Right ventricle myocardium superior (tissue), 1 donor: ENCODE measurements around the gene EXOC3L4. TPM values are rescaled to one million over a fixed set of nuclear protein-coding genes. Genes with fewer than 3 reads are reported as not detected.
"Not testable (repeated sequence)": the region's sequence is repeated elsewhere in the genome, so short reads cannot be mapped to it uniquely, and the experiment has no call there.

ENCODE experiments used
- ATAC-seq: fragments of 200-7000 bp; cut with Tn5 transposase; one replicate; pipeline ENCODE4 v1.9.1; 2020; ENCODE audit warnings: mild to moderate bottlenecking; ENCODE audit not compliant: poor library complexity
- DNase-seq: peaks from one replicate; pipeline ENCODE4 v3.0.0-alpha.2; 2020
- intact Hi-C: fragments of 100-400 bp; cut with DNase I; formaldehyde crosslinking; loops from one replicate; pipeline ENCODE4 v1.11.2; 2022
- total RNA-seq: library from RNA; stranded (reverse); fragmentation: NEBNext Ultra II Directional; extraction: Animal tissue kit (Norgen Biotek cat#: 25700); gene quantifications from one replicate; pipeline ENCODE4 v1.2.1, GENCODE V29; 2021
- donor health status: DM: no; HTN: yes; CAD: no; lungs with severe emphysema.

Gene EXOC3L4
- total RNA-seq, 1 donor from 2014 or later: 0.38 TPM

DNA sequence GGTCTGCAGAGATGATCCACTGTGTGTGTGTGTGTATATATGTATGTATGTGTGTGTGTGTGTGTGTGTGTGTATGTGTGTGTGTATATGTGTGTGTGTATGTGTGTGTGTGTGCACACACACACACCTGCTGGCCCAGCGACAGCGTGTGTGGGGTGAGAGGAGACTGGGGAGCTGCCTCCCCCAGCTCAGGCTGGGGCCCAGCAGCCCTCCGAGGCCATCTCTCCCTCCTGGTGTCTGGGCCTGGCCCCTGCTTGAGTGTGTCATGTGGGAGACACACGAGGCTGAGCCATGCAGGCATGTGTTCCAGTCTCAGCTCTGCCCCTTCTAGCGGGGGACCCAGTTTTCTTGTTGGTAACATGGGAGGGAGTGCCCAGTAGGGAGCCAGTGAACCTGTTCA is 18.8 kb downstream of the EXOC3L4 start:
- intact Hi-C loops: no loop called here
- ATAC-seq (no peak), DNase-seq (no peak)

DNA sequence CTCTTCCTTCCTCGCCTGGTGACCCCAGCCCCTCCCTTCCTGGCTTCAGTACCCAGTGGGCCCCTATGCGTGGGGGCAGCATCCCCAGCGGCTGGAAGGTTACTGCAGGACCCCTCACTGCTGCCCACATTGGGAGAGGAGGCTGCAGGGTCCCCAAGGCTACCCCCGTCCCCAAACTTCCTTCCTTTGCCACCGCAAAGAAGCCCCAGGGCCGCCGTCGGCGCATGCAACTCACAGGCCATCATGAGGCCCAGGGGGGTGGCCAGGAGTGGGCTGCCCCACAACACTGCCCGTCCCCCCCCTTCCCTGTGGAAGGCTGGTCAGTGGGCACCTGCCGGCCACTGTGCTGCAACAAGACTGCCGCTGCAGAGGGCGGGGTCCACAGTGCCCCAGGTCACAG is 19.2 kb downstream of the EXOC3L4 start:
- no peak for DNase-seq
- ATAC-seq: no peak
- intact Hi-C loops: no loop called here

GRCh38 chr14:103115086-103115679 is 20.7 kb downstream of the EXOC3L4 start:
- intact Hi-C loops, ATAC-seq, DNase-seq: not testable (repeated sequence)

DNA sequence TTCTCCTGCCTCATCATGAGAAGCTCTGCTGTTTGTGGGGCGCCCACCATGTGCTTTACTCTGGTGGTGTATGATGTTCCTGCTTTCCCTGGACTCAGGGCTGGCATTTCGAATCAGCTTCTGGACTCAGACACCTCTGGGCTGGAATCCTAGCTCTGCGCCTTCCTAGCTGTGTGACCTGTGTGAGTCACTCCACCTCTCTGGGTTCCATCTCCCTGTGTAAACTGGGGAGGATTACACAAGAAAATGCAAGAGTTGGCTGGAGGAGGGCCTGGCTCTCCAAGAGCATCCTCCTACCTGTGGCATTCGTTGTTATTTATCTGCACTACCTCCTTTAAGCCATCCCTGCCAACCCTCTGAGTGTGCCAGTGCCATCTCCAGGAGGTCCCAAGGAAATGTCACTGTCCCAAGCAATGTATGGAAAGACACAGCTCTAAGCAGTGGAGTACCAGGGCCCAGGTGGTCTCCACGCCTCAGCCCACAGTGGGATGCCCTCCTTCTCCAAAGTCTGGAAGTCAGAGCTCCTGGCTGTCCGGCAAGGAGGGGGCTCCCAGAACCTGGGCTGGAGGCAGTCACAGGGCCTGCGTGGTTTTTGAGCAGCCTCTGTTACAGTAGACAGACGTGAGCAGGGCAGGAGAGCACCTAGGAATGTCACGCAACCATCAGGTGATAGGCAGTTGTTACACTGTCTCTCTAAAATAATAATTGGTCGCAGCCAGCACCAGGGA is 21.5 kb downstream of the EXOC3L4 start:
- intact Hi-C loops: no loop called here
- ATAC-seq (no peak), DNase-seq (no peak)

DNA sequence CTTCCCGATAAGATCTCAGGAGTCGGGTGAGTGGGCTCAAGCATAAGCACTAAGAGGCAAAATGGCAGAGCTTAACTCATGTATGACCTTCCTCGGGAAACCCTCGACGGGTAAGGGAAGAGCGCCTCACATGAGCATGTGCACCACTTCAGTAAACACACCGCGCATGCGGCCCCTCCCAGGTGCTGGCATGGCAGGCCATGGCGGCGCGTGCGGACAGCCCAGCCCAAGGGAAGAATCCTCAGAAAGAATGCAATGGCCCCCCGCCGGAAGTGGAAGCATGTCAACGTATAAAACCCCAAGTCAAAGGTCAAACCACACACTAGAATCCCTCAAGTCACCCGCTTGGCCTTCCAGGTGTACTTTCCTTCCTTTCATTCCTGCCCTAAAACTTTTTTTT is 22.1 kb downstream of the EXOC3L4 start:
- intact Hi-C loops: no loop called here
- no peak for DNase-seq

GRCh38 chr14:103117499-103117898 is 23.0 kb downstream of the EXOC3L4 start:
- DNase-seq, intact Hi-C loops, ATAC-seq: not testable (repeated sequence)

More for the DNA sequence above, 22.1 kb downstream of the EXOC3L4 start:
- ATAC-seq: no peak

DNA sequence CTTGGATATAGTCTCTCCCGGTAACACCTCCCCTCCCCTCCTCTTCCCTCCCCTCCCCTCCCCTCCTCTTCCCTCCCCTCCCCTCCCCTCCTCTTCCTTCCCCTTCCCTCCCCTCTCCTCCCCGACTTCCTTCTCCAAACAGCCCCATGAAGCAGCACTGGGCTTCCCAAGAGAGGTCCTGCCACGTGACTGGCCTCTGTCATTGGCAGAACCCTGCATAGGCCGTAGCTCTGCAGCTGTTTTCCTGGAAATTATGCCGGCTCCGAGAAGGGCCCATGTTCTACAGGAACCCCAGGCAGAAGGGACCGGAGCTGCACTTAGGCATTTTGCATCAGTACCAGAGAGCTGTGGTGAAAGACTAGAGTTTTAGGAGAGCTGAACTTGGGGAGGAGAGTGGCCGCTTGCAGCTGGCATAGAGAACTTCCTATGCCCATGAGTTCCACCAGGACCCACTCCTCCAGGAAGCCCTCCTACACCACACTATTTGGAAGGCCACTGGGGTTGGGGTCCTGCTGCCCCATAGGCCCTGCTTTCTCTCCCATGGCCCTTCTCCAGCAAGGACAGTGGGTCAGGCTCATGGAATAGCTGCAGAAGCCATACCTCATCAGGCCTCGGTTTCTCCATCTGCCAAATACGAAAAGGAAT is 23.6 kb downstream of the EXOC3L4 start:
- DNase-seq (peak; percentile 92), ATAC-seq (peak; percentile 45)
- intact Hi-C loops: no loop called here

DNA sequence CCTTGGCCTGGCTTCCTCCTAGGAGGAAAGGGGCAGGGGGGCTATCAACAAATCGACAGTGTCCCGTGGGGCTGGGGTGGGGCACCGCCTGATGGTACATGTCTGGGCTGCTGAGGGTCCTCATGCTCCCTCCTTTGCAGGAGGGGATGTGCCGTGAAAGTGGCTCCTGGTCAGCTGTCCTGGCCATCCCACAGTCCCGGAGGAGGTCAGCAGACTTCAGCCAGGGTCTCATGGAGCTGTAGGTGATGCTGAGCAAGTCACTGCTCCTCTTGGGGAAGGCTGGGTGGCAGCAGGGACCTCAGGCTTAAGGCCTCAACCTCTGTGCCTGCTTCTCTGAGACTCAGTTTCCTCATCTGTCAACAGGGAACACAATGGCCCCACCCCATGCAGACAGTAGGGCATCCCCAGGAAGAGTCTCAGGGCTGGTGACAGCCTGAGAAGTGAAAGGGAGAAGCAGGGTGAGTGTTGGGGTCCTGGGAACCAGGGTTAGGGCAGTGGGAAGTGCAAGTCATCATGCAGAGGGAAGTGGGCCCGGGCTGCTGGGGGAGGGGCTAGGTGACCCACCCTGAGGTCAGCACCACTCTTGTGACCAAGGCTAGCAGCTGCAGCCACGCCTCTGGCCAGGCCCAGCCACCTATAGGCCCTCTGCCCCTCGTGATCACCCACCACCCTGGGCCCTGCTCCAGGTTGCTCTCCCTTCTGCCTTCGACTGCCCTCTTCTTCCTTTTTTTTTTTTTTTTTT is 24.3 kb downstream of the EXOC3L4 start:
- DNase-seq (peak; percentile 91), ATAC-seq (peak; percentile 5)
- intact Hi-C loops: no loop called here

DNA sequence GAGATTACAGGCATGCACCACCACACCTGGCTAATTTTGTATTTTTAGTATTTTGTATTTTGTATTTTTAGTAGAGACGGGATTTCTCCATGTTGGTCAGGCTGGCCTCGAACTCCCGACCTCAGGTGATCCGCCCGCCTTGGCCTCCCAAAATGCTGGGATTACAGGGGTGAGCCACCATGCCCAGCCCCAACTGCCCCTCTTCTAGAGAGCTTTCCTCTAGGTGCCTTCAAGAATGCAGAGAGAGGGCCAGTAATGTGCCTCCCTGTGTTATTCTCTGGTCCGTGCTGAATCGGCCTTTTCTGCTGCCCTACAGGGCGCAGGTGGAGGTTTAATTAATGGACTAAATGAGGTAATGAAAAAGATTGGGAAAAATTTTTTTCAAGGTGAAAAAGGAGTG is 25.0 kb downstream of the EXOC3L4 start:
- DNase-seq, intact Hi-C loops, ATAC-seq: not testable (repeated sequence)

GRCh38 chr14:103121121-103121845 is 26.8 kb downstream of the EXOC3L4 start:
- DNase-seq: peak; percentile 87
- peak; percentile 19 for ATAC-seq
- intact Hi-C loops: no loop called here

- ATAC-seq (peak; percentile 59), DNase-seq (peak; percentile 95)
- intact Hi-C loops: no loop called here
Measured at GRCh38 chr14:103121846-103122584, 27.5 kb downstream of the EXOC3L4 start.

DNA sequence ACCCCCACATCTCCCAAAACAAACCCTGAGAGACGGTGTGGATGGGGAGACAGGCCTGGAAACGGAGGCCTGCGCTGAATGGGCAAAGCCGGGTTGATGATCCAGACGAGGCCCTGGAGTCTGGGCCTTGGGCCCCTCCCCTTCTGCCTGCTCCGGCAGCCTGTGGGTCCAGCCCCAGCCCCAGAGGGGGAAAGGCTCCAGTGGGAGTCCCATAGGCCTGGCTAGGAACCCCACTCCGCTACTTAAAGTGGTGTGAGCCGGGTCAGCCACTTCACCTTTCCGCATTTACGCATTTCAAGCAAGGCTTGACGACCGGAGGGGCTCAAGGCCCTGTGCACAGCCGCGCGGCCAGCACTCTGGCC is 28.0 kb downstream of the EXOC3L4 start:
- ATAC-seq: peak; percentile 0
- intact Hi-C loops: no loop called here
- no peak for DNase-seq

DNA sequence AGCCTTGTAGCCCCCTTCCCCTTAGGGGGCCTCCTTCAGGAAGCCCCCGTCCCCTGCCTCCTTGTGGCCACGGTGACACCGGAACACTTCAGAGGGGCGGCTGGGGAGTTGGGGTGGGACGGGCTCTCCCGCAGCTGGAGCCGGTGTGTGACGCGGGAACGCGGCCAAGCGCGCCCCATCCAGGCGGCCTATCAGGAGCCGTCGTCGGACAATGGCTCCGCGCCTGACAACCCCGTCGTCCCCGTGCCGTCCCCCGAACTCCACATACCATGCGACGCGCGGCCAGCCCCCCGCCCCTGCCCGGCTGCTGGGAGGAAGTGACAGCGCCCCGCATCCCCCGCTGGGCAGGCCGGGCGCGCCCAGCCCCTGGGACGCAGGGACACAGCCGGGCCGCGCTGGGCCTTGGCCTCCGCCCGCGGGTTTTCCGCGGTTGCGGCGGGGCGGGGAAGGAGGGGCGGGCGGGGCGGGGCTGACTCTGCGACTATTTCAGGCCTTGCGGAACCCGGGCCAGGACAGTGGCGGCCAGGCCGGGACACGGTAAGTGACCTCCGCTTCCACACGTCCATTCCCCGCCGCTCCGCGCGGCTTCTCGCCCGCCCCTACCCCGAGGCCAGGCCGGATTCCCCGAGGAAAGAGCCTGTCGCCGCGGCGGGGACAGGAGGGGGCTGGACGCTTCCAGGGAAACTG is 28.6 kb downstream of the EXOC3L4 start, which contains the start of gene TNFAIP2:
Gene TNFAIP2 (plus strand): TSS at position 515 of the 687 bp plus-strand sequence. CDS start 2,997 bp downstream, outside the sequence.
- peak; percentile 70 for ATAC-seq
- intact Hi-C loops: no loop called here
- DNase-seq: peak; percentile 89

GRCh38 chr14:103123634-103124500 is 29.3 kb downstream of the EXOC3L4 start:
- ATAC-seq (peak; percentile 14), DNase-seq (peak; percentile 81)
- intact Hi-C loops: no loop called here

GRCh38 chr14:103124501-103125001 is 30.0 kb downstream of the EXOC3L4 start:
- intact Hi-C loops: no loop called here
- ATAC-seq (no peak), DNase-seq (peak; percentile 37)
